Ramos (cell line): ENCODE data around the gene TMEM62.

ENCODE experiments used
- in situ Hi-C: fragments of 300-500 bp; cut with MboI; formaldehyde crosslinking; loops from one replicate; pipeline ENCODE4 v1.14.3; 2022; ENCODE audit warnings: low sequenced_read_pairs; ENCODE audit not compliant: unreplicated experiment

The TMEM62 gene

GRCh38 chr15:43133430-43134156, at the start of gene TMEM62:
Gene TMEM62, plus strand, starts transcription at chr15:43133586. Its CDS starts 217 bp downstream, at chr15:43133803.
- in situ Hi-C loops: no loop called here

DNA sequence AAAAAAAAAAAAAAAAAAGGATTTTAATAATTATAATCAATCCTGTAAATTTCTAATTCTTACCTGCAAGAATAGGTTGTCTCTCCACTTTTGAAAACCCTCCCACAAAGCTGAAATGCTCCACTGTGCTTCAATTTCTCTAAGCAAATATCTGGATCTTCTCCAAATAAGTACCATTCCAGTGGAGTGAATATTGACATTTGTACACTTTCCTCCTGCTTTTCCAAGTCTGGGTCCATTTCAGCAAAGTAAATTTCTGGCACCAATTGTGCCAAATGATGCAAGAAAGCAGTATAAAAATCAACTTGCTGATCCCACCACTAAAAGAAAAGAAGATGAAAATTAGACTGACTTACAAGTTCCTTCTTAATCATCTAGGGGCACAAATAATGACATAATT, 47.5 kb upstream of the TMEM62 start:
- in situ Hi-C loops: no loop called here

GRCh38 chr15:43086551-43086950, 46.8 kb upstream of the TMEM62 start:
- in situ Hi-C loops: no loop called here

DNA sequence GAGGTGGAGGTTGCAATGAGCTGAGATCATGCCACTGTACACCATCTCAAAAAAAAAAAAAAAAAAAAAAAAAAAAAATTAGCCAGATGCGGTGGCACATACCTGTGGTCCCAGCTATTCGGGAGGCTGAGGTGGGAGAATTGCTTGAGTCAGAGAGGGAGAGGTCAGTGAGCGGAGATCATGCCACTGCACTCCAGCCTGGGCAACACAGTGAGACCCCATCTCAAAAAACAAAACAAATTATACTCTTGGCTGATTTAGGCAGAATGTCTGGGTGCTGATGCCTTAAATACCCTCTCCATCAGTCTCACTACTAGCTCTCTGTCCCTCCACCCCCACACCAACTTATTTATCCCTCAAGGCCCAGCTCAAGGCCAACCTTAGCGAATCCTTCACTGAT, 41.5 kb upstream of the TMEM62 start:
- in situ Hi-C loops: no loop called here

- in situ Hi-C loops: no loop called here
These were observed 40.4 kb upstream of the TMEM62 start for GRCh38 chr15:43093026-43093425.

GRCh38 chr15:43094416-43095030, 38.9 kb upstream of the TMEM62 start:
- in situ Hi-C loops: no loop called here

- in situ Hi-C loops: no loop called here
These were observed 38.1 kb upstream of the TMEM62 start for GRCh38 chr15:43095243-43095642.

DNA sequence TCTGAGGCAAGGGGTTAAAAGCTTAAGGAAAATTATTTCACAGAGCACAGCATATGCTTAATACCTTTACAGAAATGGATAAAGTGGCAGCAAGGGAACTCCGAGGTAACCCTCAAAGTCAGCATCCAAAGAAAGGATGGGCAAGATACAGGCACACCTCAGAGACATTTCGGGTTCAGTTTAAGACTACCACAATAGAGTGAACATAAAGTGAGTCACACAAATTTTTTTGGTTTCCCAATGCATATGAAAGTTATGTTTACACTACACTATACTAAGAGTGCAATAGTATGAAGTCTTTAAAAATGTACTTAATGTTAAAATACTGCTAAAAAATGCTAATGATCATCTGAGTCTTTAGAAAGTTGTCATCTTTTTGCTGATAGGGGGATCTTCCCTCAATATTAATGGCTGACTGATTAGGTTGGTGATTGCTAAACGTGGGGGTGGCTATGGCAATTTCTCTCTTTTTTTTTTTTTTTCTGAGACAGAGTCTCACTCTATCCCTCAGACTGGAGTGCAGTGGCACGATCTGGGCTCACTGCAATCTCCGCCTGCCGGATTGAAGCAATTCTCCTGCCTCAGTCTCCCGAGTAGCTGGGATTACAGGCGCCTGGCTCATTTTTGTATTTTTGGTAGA, 37.6 kb upstream of the TMEM62 start:
- in situ Hi-C loops: no loop called here

GRCh38 chr15:43096411-43096810, 37.0 kb upstream of the TMEM62 start:
- in situ Hi-C loops: no loop called here

- in situ Hi-C loops: no loop called here
These were observed 34.1 kb upstream of the TMEM62 start for GRCh38 chr15:43099105-43099845.

DNA sequence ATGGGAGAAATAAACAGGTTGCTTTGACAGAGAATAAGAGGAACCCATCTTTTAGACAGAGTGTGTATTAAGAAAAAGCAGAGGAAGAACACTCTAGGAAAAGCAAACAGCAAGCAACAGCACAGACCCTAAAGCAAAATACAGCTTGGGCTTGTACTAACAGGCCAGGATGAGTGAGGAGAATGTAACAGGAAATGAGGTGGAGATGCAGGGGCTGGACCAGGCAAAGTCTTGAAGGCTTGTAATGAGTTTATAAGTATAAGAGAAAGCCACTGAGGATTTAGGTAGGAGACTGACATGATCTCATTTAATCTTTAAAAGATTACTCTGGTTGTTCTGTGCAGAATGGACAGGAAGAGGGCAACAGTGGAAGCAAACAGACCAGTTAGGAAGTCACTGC, 32.4 kb upstream of the TMEM62 start:
- in situ Hi-C loops: no loop called here

- in situ Hi-C loops: no loop called here
These were observed 31.2 kb upstream of the TMEM62 start for GRCh38 chr15:43102187-43102586.

DNA sequence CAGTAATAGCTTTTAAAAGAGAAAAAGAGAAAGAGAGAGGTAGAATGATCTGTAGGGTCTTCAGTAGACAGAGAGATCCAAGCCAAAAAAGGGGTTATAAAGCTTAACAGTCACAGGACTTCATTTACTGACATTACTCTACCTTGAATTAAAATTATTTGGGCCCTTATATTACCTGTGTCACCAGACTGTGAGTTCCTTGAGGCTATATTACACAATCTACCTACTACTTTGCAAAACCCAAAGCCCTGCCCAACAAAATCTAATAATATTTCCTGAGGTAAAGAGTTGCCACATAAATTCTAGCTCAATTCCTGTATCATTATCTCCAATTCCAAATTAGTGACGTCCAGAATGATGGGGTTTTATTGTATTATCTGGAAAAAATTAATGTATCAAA, 29.5 kb upstream of the TMEM62 start:
- in situ Hi-C loops: no loop called here

DNA sequence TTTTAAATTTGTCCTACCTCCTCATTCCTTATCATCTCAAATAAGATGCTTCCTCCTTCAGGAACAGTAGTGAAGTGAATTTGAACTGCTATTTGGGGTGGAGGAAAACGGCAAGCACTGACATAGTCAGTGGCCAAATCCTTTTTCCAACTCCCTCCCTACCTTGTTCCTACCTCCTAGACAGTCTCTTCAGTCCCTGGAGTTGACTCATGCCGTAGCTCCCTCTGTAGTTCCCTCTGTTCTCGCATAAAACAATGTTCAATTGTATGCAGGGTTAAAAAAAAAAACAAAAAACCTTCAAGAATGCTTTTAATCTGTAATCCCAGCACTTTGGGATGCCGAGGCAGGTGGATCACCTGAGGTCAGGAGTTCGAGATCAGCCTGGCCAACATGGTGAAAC, 29.0 kb upstream of the TMEM62 start:
- in situ Hi-C loops: no loop called here

DNA sequence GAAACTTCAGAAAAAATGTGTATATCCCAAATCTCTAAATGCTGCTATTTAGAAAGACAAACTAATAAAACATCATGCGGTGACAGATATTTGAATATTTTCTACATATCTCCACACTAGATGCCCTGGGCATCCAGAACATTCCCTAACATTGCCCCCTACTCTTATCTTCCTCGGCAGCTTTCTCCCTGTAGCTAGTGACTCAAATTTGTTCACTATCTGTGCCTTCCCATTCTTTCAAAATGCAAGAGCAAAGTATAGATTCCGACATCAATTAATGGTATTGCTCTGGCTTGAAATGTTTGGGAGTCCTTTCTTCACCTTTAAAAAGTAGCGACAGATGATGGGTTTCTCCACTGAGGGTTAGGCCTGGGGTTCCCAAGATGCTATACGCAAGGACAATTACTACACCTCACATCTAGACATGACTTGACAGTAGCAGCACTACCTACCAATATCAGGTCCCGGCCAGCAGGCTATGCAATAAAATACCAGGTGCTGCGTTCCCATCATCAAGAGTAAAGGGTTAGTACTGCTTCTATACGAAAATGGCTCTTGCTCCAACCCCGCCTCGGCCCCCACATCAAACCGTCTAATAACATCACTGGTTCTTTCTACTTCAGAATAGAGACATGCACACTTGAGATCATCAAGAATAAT, 28.2 kb upstream of the TMEM62 start:
- in situ Hi-C loops: no loop called here

- in situ Hi-C loops: no loop called here
These were observed 27.5 kb upstream of the TMEM62 start, which contains the start of gene UBR1 for GRCh38 chr15:43105778-43106485. Gene UBR1, minus strand, starts transcription at chr15:43106038. Its CDS starts 16 bp downstream, at chr15:43106022.

DNA sequence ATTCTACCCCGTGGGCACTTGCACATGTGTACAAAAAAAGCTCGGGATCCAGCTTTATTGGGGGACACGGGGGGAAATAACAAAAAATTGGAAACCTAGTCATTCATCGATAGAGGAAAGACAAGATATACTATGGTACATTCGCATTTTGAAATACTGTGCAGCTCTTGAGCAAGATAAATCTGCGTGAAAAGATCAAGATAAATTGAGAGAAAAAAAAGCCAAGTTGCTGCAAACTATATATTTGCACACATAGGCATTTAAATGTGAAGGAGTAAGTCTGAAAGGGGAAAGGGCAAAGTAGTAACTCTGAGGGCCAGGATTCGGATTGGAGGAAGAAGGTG, 26.9 kb upstream of the TMEM62 start:
- in situ Hi-C loops: no loop called here

- in situ Hi-C loops: no loop called here
These were observed 25.6 kb upstream of the TMEM62 start for GRCh38 chr15:43107751-43108150.

DNA sequence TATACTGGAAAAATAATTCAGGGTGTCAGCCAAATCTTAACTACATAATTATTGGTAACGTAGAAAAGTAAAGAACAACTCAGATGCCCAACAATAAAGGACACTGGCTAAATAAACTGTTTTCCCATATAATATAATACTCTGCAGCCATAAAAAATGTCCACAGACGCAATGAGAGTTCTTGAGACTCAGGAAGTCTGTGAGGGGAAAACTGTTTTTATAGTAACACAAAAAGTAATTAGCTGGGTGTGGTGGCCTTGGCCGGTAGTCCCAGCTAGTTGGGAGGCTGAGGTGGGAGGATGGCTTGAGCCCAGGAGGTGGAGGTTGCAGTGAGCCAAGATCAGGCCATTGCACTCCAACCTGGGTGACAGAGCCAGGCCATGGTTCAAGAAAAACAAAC, 22.0 kb upstream of the TMEM62 start:
- in situ Hi-C loops: no loop called here

DNA sequence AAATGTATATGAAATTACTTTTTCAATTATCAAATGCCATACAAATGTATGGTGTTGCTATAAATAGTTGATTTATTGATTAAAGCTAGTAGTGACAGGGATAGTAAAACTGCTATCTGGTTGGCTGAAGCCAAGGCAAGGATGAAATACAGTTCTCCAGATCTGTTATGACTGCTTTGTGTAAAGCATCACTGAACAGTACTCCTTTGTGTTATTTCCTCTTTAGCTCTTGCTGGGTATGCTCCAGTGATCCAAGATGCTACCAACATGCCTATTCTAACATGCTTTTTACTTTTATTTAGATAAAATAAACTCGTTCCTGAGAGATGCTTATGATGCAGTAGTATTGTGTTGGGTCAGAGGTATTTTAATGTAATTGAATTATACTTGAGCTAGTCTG, 15.1 kb upstream of the TMEM62 start:
- in situ Hi-C loops: no loop called here
